GM15510 (cell line): Measurements from ENCODE around the gene ELFN2.

Source experiments
- POLR2A ChIP-seq: IDR thresholded peaks from 3 replicates; pipeline ENCODE4 v1.6.1; 2011; ENCODE audit warnings: borderline replicate concordance; ENCODE audit not compliant: insufficient read length; ENCODE audit errors: extremely low read depth

Gene ELFN2

GRCh38 chr22:37427135-37427710 lies at the start of gene ELFN2:
Gene ELFN2 (minus strand): TSS chr22:37427479. CDS start chr22:37375534, 51,945 bp downstream.
- no peak for TF ChIP-seq POLR2A

- TF ChIP-seq POLR2A: no peak
Measured at GRCh38 chr22:37476389-37477329, 49.4 kb upstream of the ELFN2 start.

GRCh38 chr22:37474447-37475090 lies 47.3 kb upstream of the ELFN2 start:
- no peak for TF ChIP-seq POLR2A

GRCh38 chr22:37473437-37473946 lies 46.2 kb upstream of the ELFN2 start:
- no peak for TF ChIP-seq POLR2A

- TF ChIP-seq POLR2A: no peak
Measured at GRCh38 chr22:37472418-37473006, 45.2 kb upstream of the ELFN2 start.

- no peak for TF ChIP-seq POLR2A
Measured at GRCh38 chr22:37471727-37472417, 44.6 kb upstream of the ELFN2 start.

GRCh38 chr22:37470087-37470445 lies 42.8 kb upstream of the ELFN2 start:
- no peak for TF ChIP-seq POLR2A

GRCh38 chr22:37469416-37470086 lies 42.3 kb upstream of the ELFN2 start:
- TF ChIP-seq POLR2A: no peak

- TF ChIP-seq POLR2A: no peak
Measured at GRCh38 chr22:37467391-37467955, 40.2 kb upstream of the ELFN2 start.

- no peak for TF ChIP-seq POLR2A
Measured at GRCh38 chr22:37464181-37464580, 36.9 kb upstream of the ELFN2 start.

GRCh38 chr22:37462983-37463382 lies 35.7 kb upstream of the ELFN2 start:
- no peak for TF ChIP-seq POLR2A

GRCh38 chr22:37462436-37462835 lies 35.2 kb upstream of the ELFN2 start:
- no peak for TF ChIP-seq POLR2A

GRCh38 chr22:37461961-37462360 lies 34.7 kb upstream of the ELFN2 start:
- no peak for TF ChIP-seq POLR2A

- no peak for TF ChIP-seq POLR2A
Measured at GRCh38 chr22:37460684-37461083, 33.4 kb upstream of the ELFN2 start.

GRCh38 chr22:37459206-37459605 lies 31.9 kb upstream of the ELFN2 start:
- no peak for TF ChIP-seq POLR2A
